Muscle of leg (tissue), 11 donors: ENCODE data around the gene TSSK2. TPM values are rescaled to one million over a fixed set of nuclear protein-coding genes. Genes with fewer than 3 reads are reported as not detected.

Source experiments
- DNase-seq: peaks from one replicate; pipeline ENCODE4 v3.0.0; 2013
- H3K27ac ChIP-seq: one replicate; pipeline ENCODE4 v1.5.1; 2013; ENCODE audit warnings: mild to moderate bottlenecking, low read length, control low read depth
- H3K27me3 ChIP-seq: one replicate; pipeline ENCODE4 v1.6.1; 2013; ENCODE audit warnings: low read length; ENCODE audit not compliant: control insufficient read depth, insufficient read depth
- H3K36me3 ChIP-seq: one replicate; pipeline ENCODE4 v1.6.1; 2013; ENCODE audit warnings: low read length; ENCODE audit not compliant: control insufficient read depth, insufficient read depth
- H3K4me1 ChIP-seq: one replicate; pipeline ENCODE4 v1.6.1; 2013; ENCODE audit warnings: low read length; ENCODE audit not compliant: control insufficient read depth, insufficient read depth
- H3K4me3 ChIP-seq: one replicate; pipeline ENCODE4 v1.5.1; 2013; ENCODE audit warnings: low read length, control low read depth
- H3K9me3 ChIP-seq: replicated peaks from 2 replicates; pipeline ENCODE4 v1.6.1; 2013; ENCODE audit warnings: low read depth, low read length; ENCODE audit not compliant: control insufficient read depth
- WGBS: methylation state at CpG from one replicate; pipeline ENCODE4 v1.1.5; 2013; ENCODE audit warnings: missing lambda C conversion rate; ENCODE audit not compliant: insufficient coverage; 5-methylcytosine and 5-hydroxymethylcytosine counted together
- polyA plus RNA-seq, 8 donors: library from polyadenylated mRNA; unstranded; fragments of 120-200 nt; gene quantifications; one replicate each; pipeline versions ENCODE4 v1.2.1 to v1.2.3, GENCODE V29; 2013; ENCODE audit warnings: inconsistent platforms in 1 of 8, low replicate concordance in 1 of 8; ENCODE audit not compliant: insufficient read length in 8 of 8, insufficient read depth in 1 of 8
- total RNA-seq: library from RNA; stranded (reverse); fragments of 120-200 nt; gene quantifications from one replicate; pipeline ENCODE4 v1.2.4, GENCODE V29; 2013

TSSK2 gene
- total and polyA plus RNA-seq, 9 donors = 0.04 to 0.28 (median 0.20) TPM; not detected in 5

GRCh38 chr22:19131685-19132015 is 542 bp downstream of the TSSK2 start:
- Histone ChIP-seq H3K27me3 (no peaks in the 10 kb centered on the region), H3K36me3 (peaks cover 33% of the 10 kb centered on the region), H3K27ac (no peak overlapping the region), H3K9me3 (no peaks in the 10 kb centered on the region), H3K4me1 (no peaks in the 10 kb centered on the region), H3K4me3 (no peak overlapping the region)
- no peak for DNase-seq
- 95% methylated on average over 19 of the region's 19 CpGs for WGBS

GRCh38 chr22:19132153-19132552 is 1.0 kb downstream of the TSSK2 start:
- Histone ChIP-seq H3K27ac (no peak overlapping the region), H3K36me3 (peaks cover 38% of the 10 kb centered on the region), H3K9me3 (no peaks in the 10 kb centered on the region), H3K4me1 (no peaks in the 10 kb centered on the region), H3K27me3 (no peaks in the 10 kb centered on the region), H3K4me3 (no peak overlapping the region)
- DNase-seq = no peak
- WGBS = 95% methylated on average over 18 of the region's 20 CpGs

GRCh38 chr22:19132693-19133400 is 1.7 kb downstream of the TSSK2 start:
- 84% methylated on average over 5 of the region's 9 CpGs for WGBS
- Histone ChIP-seq H3K27ac (no peak overlapping the region), H3K4me1 (no peaks in the 10 kb centered on the region), H3K36me3 (peaks cover 45% of the 10 kb centered on the region), H3K4me3 (no peak overlapping the region), H3K9me3 (no peaks in the 10 kb centered on the region), H3K27me3 (no peaks in the 10 kb centered on the region)
- no peak for DNase-seq

GRCh38 chr22:19133561-19133960 is 2.5 kb downstream of the TSSK2 start:
- H3K4me1 ChIP-seq = no peaks in the 10 kb centered on the region
- H3K4me3 ChIP-seq = no peak overlapping the region
- H3K36me3 ChIP-seq = peaks cover 52% of the 10 kb centered on the region
- no peaks in the 10 kb centered on the region for H3K9me3 ChIP-seq
- DNase-seq = no peak
- H3K27me3 ChIP-seq = no peaks in the 10 kb centered on the region
- 97% methylated on average over 12 of the region's 13 CpGs for WGBS
- no peak overlapping the region for H3K27ac ChIP-seq

GRCh38 chr22:19134176-19134831 is 3.2 kb downstream of the TSSK2 start:
- no peak for DNase-seq
- Histone ChIP-seq H3K4me1 (no peaks in the 10 kb centered on the region), H3K4me3 (no peak overlapping the region), H3K9me3 (no peaks in the 10 kb centered on the region), H3K36me3 (peaks cover 59% of the 10 kb centered on the region), H3K27ac (no peak overlapping the region), H3K27me3 (no peaks in the 10 kb centered on the region)
- WGBS = 92% methylated on average over 20 of the region's 21 CpGs

GRCh38 chr22:19134874-19135273 is 3.8 kb downstream of the TSSK2 start:
- DNase-seq = no peak
- Histone ChIP-seq H3K9me3 (no peaks in the 10 kb centered on the region), H3K4me3 (no peak overlapping the region), H3K4me1 (no peaks in the 10 kb centered on the region), H3K27me3 (no peaks in the 10 kb centered on the region), H3K36me3 (peaks cover 65% of the 10 kb centered on the region), H3K27ac (no peak overlapping the region)
- 90% methylated on average over 13 of the region's 18 CpGs for WGBS

- H3K36me3 ChIP-seq = peaks cover 85% of the 10 kb centered on the region
- 97% methylated on average over 10 of the region's 10 CpGs for WGBS
- no peak for DNase-seq
- H3K4me1 ChIP-seq = no peaks in the 10 kb centered on the region
- no peak overlapping the region for H3K27ac ChIP-seq
- H3K9me3 ChIP-seq = no peaks in the 10 kb centered on the region
- H3K4me3 ChIP-seq = no peak overlapping the region
- H3K27me3 ChIP-seq = no peaks in the 10 kb centered on the region
These were observed 5.8 kb downstream of the TSSK2 start for GRCh38 chr22:19136915-19137314.

- Histone ChIP-seq H3K36me3 (peaks cover 92% of the 10 kb centered on the region), H3K4me1 (no peaks in the 10 kb centered on the region), H3K9me3 (no peaks in the 10 kb centered on the region), H3K27ac (no peak overlapping the region), H3K4me3 (no peak overlapping the region), H3K27me3 (no peaks in the 10 kb centered on the region)
- 91% methylated on average over 11 of the region's 11 CpGs for WGBS
- no peak for DNase-seq
These were observed 6.5 kb downstream of the TSSK2 start for GRCh38 chr22:19137384-19138216.

GRCh38 chr22:19138217-19139000 is 7.3 kb downstream of the TSSK2 start:
- Histone ChIP-seq H3K4me3 (no peak overlapping the region), H3K27me3 (no peaks in the 10 kb centered on the region), H3K36me3 (peaks cover 87% of the 10 kb centered on the region), H3K9me3 (no peaks in the 10 kb centered on the region), H3K4me1 (peaks cover 3% of the 10 kb centered on the region), H3K27ac (no peak overlapping the region)
- DNase-seq = no peak
- WGBS = 80% methylated on average over 8 of the region's 15 CpGs

- Histone ChIP-seq H3K9me3 (no peaks in the 10 kb centered on the region), H3K27ac (no peak overlapping the region), H3K36me3 (peaks cover 82% of the 10 kb centered on the region), H3K4me1 (peaks cover 9% of the 10 kb centered on the region), H3K27me3 (no peaks in the 10 kb centered on the region), H3K4me3 (no peak overlapping the region)
- DNase-seq = no peak
- 88% methylated on average over 9 of the region's 9 CpGs for WGBS
These were observed 7.9 kb downstream of the TSSK2 start for GRCh38 chr22:19139001-19139356.
